ENCODE measurements around the gene TRIO. TPM values are rescaled to one million over a fixed set of nuclear protein-coding genes. Genes with fewer than 3 reads are reported as not detected.

TRIO gene
- total RNA-seq, 1 donor from 2014 or later: 170 TPM

DNA sequence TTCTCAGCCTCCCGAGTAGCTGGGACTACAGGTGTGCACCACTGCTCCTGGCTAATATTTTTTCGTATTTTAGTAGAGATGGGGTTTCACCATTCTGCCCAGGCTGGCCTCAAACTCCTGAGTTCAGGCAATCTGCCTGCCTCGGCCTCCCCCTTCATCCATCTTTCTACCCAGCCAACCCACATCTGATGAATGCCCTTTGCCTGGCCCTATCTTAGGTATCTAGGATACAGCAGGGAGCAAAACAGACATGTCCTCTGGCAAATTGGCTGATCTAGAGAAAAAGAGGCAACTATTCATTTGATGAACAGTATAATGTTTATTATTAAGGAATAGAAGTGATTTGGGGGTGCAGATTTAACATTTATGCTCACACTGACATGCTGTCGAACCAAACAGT, 123.0 kb downstream of the TRIO start:
- TF ChIP-seq, protein P1, sequence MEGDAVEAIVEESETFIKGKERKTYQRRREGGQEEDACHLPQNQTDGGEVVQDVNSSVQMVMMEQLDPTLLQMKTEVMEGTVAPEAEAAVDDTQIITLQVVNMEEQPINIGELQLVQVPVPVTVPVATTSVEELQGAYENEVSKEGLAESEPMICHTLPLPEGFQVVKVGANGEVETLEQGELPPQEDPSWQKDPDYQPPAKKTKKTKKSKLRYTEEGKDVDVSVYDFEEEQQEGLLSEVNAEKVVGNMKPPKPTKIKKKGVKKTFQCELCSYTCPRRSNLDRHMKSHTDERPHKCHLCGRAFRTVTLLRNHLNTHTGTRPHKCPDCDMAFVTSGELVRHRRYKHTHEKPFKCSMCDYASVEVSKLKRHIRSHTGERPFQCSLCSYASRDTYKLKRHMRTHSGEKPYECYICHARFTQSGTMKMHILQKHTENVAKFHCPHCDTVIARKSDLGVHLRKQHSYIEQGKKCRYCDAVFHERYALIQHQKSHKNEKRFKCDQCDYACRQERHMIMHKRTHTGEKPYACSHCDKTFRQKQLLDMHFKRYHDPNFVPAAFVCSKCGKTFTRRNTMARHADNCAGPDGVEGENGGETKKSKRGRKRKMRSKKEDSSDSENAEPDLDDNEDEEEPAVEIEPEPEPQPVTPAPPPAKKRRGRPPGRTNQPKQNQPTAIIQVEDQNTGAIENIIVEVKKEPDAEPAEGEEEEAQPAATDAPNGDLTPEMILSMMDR (conservative IDR thresholded peaks at IDR 0.05; ENCODE audit: low read depth, low read length): no peak
- no peak for DNase-seq (ENCODE audit: low read depth)
- no peak overlapping the region for H3K4me3 ChIP-seq (ENCODE audit: low read depth, low read length)

DNA sequence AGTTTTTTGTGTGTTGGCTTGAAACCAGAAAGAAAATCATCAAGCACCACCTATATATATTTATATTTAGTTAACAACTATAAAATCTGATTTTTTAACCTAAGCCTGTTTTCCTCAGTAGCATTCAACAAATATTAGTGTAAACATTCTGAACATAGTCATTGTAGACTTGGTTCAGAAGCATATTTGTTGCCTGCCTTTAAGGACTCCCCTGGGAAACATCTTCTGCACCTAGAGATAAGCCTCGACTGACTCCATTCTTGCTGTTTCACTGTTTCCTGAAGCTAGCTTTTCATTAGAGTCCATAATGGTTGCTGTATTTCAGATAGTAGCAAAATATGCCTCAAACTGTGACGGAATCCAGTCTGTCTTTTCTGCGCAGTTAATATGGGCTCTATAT, 123.5 kb downstream of the TRIO start:
- no peak for DNase-seq (ENCODE audit: low read depth)
- TF ChIP-seq, protein P1 (conservative IDR thresholded peaks at IDR 0.05; ENCODE audit: low read depth, low read length): no peak
- H3K4me3 ChIP-seq (ENCODE audit: low read depth, low read length): no peak overlapping the region

DNA sequence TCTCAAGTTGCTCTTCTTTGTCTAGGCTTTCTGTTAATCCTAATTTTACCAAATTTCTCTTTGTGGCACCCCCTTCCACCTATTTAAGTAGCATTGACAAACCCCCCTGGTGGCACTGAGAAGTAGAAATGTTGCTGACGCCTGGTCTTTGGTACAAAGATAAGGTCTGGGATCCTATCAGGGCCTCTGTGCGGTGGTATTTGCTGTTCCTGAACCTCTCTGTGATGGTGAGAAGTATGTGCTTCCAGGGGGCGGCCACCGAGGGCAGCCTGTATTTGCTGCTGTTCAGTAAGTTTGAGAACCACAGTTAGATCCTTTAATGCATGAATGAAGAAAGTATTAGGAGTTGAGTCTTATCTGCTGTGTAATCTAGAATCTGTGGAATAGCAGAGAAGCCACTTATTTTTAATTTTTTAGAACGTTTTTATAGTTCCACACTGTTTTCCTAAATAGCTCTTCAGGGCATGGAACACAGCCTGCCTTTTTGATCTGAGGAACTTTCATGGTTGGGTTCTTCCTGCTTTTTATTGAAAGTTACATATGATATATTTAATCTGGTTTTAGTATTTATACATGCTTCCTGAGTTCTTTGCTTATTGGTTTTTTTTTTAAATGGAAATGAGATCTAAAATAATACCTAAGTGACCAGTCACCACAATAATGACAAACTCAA, 124.2 kb downstream of the TRIO start:
- H3K4me3 ChIP-seq (ENCODE audit: low read depth, low read length): no peak overlapping the region
- no peak for DNase-seq (ENCODE audit: low read depth)
- TF ChIP-seq, protein P1 (conservative IDR thresholded peaks at IDR 0.05; ENCODE audit: low read depth, low read length): peak; percentile 15

DNA sequence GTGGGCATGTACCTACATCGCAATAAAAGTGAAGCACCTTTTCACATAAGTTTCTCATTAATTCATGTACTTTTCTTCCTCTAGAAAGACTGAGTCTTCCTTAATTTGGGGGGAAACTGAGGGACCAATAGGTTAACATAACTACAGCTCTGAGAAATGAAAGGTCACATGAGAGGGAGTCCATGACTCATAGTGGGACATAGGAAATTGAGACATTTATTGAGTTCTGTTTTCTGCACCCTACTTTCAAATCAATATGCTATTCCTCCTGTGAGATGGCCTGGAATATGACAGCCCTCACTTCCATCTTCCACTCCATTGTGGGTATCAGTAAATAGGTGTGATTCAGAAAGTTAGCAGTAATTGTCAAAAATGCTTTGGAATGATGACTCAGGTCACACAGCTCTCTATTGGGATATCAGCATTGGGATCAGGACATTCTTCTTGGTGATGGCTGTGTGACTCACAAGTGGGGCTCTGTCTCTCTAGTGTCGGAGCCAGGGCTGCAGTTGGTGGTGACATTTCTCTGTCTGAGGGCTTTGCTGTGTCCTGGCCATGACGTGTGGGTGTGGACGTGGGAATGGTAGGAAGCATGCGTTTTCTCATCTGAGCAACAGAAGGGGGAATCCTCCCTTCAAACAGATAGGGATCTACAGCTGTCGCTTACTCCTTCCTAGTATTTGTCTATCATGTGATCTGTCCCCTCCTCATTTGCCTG, 125.0 kb downstream of the TRIO start:
- no peak overlapping the region for H3K4me3 ChIP-seq (ENCODE audit: low read depth, low read length)
- TF ChIP-seq, protein P1 (conservative IDR thresholded peaks at IDR 0.05; ENCODE audit: low read depth, low read length): no peak
- peak; percentile 47 for DNase-seq (ENCODE audit: low read depth)

DNA sequence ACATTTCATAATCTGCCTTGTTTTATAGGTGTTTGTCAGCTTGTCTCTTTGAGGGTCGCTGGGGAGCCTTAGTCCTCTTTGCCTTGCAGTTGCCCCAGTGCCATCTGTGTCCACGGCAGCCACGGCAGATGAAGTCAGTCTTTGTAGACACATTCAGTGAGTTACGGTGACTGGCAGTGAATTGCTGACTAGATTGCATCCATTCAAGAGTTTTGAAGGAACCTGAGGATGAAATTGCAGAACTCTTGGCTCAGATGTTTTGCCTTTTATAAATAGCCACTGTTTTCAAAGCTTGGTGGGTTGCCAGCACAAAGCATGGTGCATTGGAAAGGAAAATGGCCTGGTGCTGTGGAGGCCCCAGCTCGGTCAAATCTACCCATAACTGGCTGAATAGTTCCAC, 125.6 kb downstream of the TRIO start:
- H3K4me3 ChIP-seq (ENCODE audit: low read depth, low read length): no peak overlapping the region
- TF ChIP-seq, protein P1 (conservative IDR thresholded peaks at IDR 0.05; ENCODE audit: low read depth, low read length): no peak
- DNase-seq (ENCODE audit: low read depth): no peak

DNA sequence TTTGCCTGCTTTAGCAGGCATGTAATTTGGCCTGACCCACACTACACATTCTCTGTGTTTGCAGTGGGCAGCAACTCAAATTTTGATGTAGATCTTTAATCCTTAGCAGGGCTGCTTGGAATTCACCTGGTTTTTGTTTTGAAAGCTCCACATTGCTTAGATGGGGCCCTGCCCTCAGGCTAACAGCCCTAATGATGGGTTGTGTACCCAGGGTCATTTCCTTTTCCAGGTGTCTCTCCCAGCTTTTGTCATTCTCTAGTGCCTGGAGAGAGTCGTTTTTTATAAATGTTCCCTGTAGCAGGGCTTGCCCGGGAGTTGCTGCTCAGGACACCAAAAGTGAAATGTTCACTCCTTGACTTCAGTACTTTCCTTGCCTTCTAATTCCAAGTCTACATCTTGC, 126.3 kb downstream of the TRIO start:
- TF ChIP-seq, protein P1 (conservative IDR thresholded peaks at IDR 0.05; ENCODE audit: low read depth, low read length): no peak
- no peak overlapping the region for H3K4me3 ChIP-seq (ENCODE audit: low read depth, low read length)

More for the DNA sequence above, 126.3 kb downstream of the TRIO start:
- no peak for DNase-seq (ENCODE audit: low read depth)
